H7 (cell line): Measurements from ENCODE around the gene DTX3L. TPM values are rescaled to one million over a fixed set of nuclear protein-coding genes. Genes with fewer than 3 reads are reported as not detected.

ENCODE experiments used
- DNase-seq: peaks from one replicate; pipeline ENCODE4 v3.0.0; 2012
- H3K27me3 ChIP-seq: 2 replicates; pipeline ENCODE4 v1.6.0; 2011; ENCODE audit warnings: mild to moderate bottlenecking, low read length; ENCODE audit not compliant: control insufficient read depth, insufficient read depth
- H3K36me3 ChIP-seq: replicated peaks from 2 replicates; pipeline ENCODE4 v1.5.1; 2011; ENCODE audit warnings: low read length; ENCODE audit not compliant: control insufficient read depth, insufficient read depth
- H3K4me3 ChIP-seq: 2 replicates; pipeline ENCODE4 v1.5.1; 2011; ENCODE audit warnings: low read depth, mild to moderate bottlenecking, control low read depth, low read length, moderate library complexity; ENCODE audit not compliant: insufficient read depth
- total RNA-seq: library from RNA; depleted of rRNA; stranded (reverse); fragments of >200 nt; shearing (Covaris generic); gene quantifications from 2 replicates; pipeline ENCODE4 v1.2.3, GENCODE V29; 2014; rRNA removed

The DTX3L gene
- total RNA-seq, 1 experiment from 2014 or later, result 1.9 TPM

GRCh38 chr3:122603056-122603455, 38.9 kb downstream of the DTX3L start:
- Histone ChIP-seq H3K4me3 (no peak overlapping the region), H3K27me3 (no peaks in the 10 kb centered on the region; the same call in 1 of the 2 replicates)
- no peak for DNase-seq

GRCh38 chr3:122606330-122606729, 42.2 kb downstream of the DTX3L start:
- DNase-seq, result no peak

More at GRCh38 chr3:122603056-122603455, 38.9 kb downstream of the DTX3L start:
- H3K36me3 ChIP-seq, result no peaks in the 10 kb centered on the region

GRCh38 chr3:122608916-122609315, 44.8 kb downstream of the DTX3L start:
- Histone ChIP-seq H3K4me3 (no peak overlapping the region), H3K36me3 (no peaks in the 10 kb centered on the region), H3K27me3 (no peaks in the 10 kb centered on the region; the same call in 1 of the 2 replicates)
- DNase-seq, result no peak

More at GRCh38 chr3:122606330-122606729, 42.2 kb downstream of the DTX3L start:
- no peak overlapping the region for H3K4me3 ChIP-seq
- H3K27me3 ChIP-seq, result no peaks in the 10 kb centered on the region; the same call in 1 of the 2 replicates
- no peaks in the 10 kb centered on the region for H3K36me3 ChIP-seq

GRCh38 chr3:122609798-122610559, 45.8 kb downstream of the DTX3L start:
- no peak for DNase-seq
- Histone ChIP-seq H3K4me3 (no peak overlapping the region), H3K36me3 (no peaks in the 10 kb centered on the region), H3K27me3 (no peaks in the 10 kb centered on the region; the same call in 1 of the 2 replicates)

GRCh38 chr3:122612696-122613095, 48.6 kb downstream of the DTX3L start:
- no peak overlapping the region for H3K4me3 ChIP-seq
- H3K27me3 ChIP-seq, result no peaks in the 10 kb centered on the region
- no peak for DNase-seq
- H3K36me3 ChIP-seq, result no peaks in the 10 kb centered on the region

GRCh38 chr3:122615303-122615702, 51.2 kb downstream of the DTX3L start:
- peak; percentile 21 for DNase-seq
- Histone ChIP-seq H3K27me3 (no peaks in the 10 kb centered on the region), H3K36me3 (no peaks in the 10 kb centered on the region), H3K4me3 (no peak overlapping the region)

GRCh38 chr3:122618614-122619013, 54.5 kb downstream of the DTX3L start:
- Histone ChIP-seq H3K36me3 (no peaks in the 10 kb centered on the region), H3K4me3 (no peak overlapping the region), H3K27me3 (no peaks in the 10 kb centered on the region)
- DNase-seq, result peak; percentile 33

GRCh38 chr3:122619040-122619439, 54.9 kb downstream of the DTX3L start:
- H3K27me3 ChIP-seq, result no peaks in the 10 kb centered on the region
- H3K4me3 ChIP-seq, result no peak overlapping the region
- DNase-seq, result no peak
- H3K36me3 ChIP-seq, result no peaks in the 10 kb centered on the region

GRCh38 chr3:122620399-122620798, 56.3 kb downstream of the DTX3L start:
- DNase-seq, result no peak
- H3K27me3 ChIP-seq, result no peaks in the 10 kb centered on the region
- H3K36me3 ChIP-seq, result no peaks in the 10 kb centered on the region
- H3K4me3 ChIP-seq, result no peak overlapping the region

- Histone ChIP-seq H3K36me3 (no peaks in the 10 kb centered on the region), H3K4me3 (no peak overlapping the region), H3K27me3 (no peaks in the 10 kb centered on the region)
- no peak for DNase-seq
Measured at GRCh38 chr3:122621112-122621511, 57.0 kb downstream of the DTX3L start.

GRCh38 chr3:122623031-122623829, 59.1 kb downstream of the DTX3L start:
- no peaks in the 10 kb centered on the region for H3K27me3 ChIP-seq
- H3K4me3 ChIP-seq, result no peak overlapping the region
- no peaks in the 10 kb centered on the region for H3K36me3 ChIP-seq
- no peak for DNase-seq

Other genes starting within 250 kb of the DTX3L start
- gene CSTA, start 239.1 kb upstream of the DTX3L start, total RNA-seq, result not detected in 2 replicates
- gene MIX23, start 181.1 kb upstream of the DTX3L start, total RNA-seq, result 36.6 and 39.4 TPM in 2 replicates
- gene FAM162A, start 180.2 kb upstream of the DTX3L start, total RNA-seq, result 59.3 and 82.0 TPM in 2 replicates
- 1.1 and 1.2 TPM in 2 replicates for gene WDR5B, start 148.3 kb upstream of the DTX3L start, total RNA-seq
- gene KPNA1, start 49.4 kb upstream of the DTX3L start, total RNA-seq, result 20.4 and 34.1 TPM in 2 replicates
- 1.1 TPM in 2 replicates for gene PARP9, start within 50 bp of the DTX3L start, total RNA-seq
- not detected in 2 replicates for gene PARP15, start 13.3 kb downstream of the DTX3L start, total RNA-seq
- 5.6 and 8.5 TPM in 2 replicates for gene PARP14, start 116.5 kb downstream of the DTX3L start, total RNA-seq
- gene HSPBAP1, start 229.5 kb downstream of the DTX3L start, total RNA-seq, result 9.2 and 12.2 TPM in 2 replicates
- gene SLC49A4, start 230.7 kb downstream of the DTX3L start, total RNA-seq, result 8.4 and 10.0 TPM in 2 replicates